IMR-90 (cell line): ENCODE measurements around the gene LIX1. TPM values are rescaled to one million over a fixed set of nuclear protein-coding genes. Genes with fewer than 3 reads are reported as not detected.

Experiments
- ATAC-seq: fragments of 200-7000 bp; cut with Tn5 transposase; 2 replicates; pipeline ENCODE4 v1.9.1; 2020; ENCODE audit warnings: low read depth, mild to moderate bottlenecking, moderate library complexity
- BruUV-seq: library from RNA; stranded (reverse); fragments of 400-500 nt; replicated peaks from 2 replicates; lab custom pipeline; 2021; lab: Mats Ljungman, UMichigan
- CTCF ChIA-PET: fragments of 300-600 bp; formaldehyde crosslinking; extraction: SDS; loops from one replicate; lab custom pipeline; 2021; ENCODE audit warnings: antibody characterized with exemption; lab: Yijun Ruan, JAX
- POLR2A ChIA-PET: fragments of 300-600 bp; sonication (Branson Sonifier 250); formaldehyde crosslinking; loops from one replicate; lab custom pipeline; 2022; ENCODE audit warnings: antibody characterized with exemption; ENCODE audit not compliant: unreplicated experiment; lab: Charles Lee
- DNase-seq: peaks from one replicate; pipeline ENCODE4 v3.0.0; 2013
- H2AFZ ChIP-seq: replicated peaks from 2 replicates; pipeline ENCODE3; 2013; ENCODE audit warnings: low read length, mild to moderate bottlenecking; ENCODE audit not compliant: poor library complexity
- H2AK5ac ChIP-seq: 2 replicates; pipeline ENCODE4 v1.6.1; 2013; ENCODE audit warnings: low read depth, low read length, inconsistent platforms
- H2AK9ac ChIP-seq: replicated peaks from 2 replicates; pipeline ENCODE3; 2013; ENCODE audit warnings: mild to moderate bottlenecking, low read depth, low read length, moderate library complexity; ENCODE audit not compliant: poor library complexity
- H2BK120ac ChIP-seq: 2 replicates; pipeline ENCODE4 v1.6.1; 2013; ENCODE audit warnings: low read depth, low read length, inconsistent platforms
- H2BK15ac ChIP-seq: 3 replicates; pipeline ENCODE4 v1.6.1; 2013; ENCODE audit warnings: low read depth, low read length, inconsistent platforms
- H2BK20ac ChIP-seq: 2 replicates; pipeline ENCODE4 v1.6.1; 2013; ENCODE audit warnings: low read depth, mild to moderate bottlenecking, inconsistent platforms, low read length, moderate library complexity
- H2BK5ac ChIP-seq: 2 replicates; pipeline ENCODE4 v1.6.1; 2013; ENCODE audit warnings: mild to moderate bottlenecking, low read depth, low read length, inconsistent platforms; ENCODE audit not compliant: poor library complexity, severe bottlenecking
- H3K14ac ChIP-seq: replicated peaks from 2 replicates; pipeline ENCODE4 v1.6.1; 2013; ENCODE audit warnings: low read depth, low read length, inconsistent platforms
- H3K18ac ChIP-seq: 2 replicates; pipeline ENCODE4 v1.6.1; 2013; ENCODE audit warnings: low read depth, low read length, control low read depth
- H3K23ac ChIP-seq: 2 replicates; pipeline ENCODE4 v1.6.1; 2013; ENCODE audit warnings: low read depth, low read length, inconsistent platforms
- H3K27ac ChIP-seq: 2 replicates; pipeline ENCODE4 v1.5.1; 2013; ENCODE audit warnings: mild to moderate bottlenecking, control low read depth, low read length; ENCODE audit not compliant: insufficient read depth
- H3K27me3 ChIP-seq: 2 replicates; pipeline ENCODE4 v1.6.1; 2013; ENCODE audit warnings: low read length; ENCODE audit not compliant: control insufficient read depth, insufficient read depth
- H3K36me3 ChIP-seq: 2 replicates; pipeline ENCODE4 v1.6.1; 2013; ENCODE audit warnings: low read length, mixed read lengths; ENCODE audit not compliant: control insufficient read depth, insufficient read depth
- H3K4ac ChIP-seq: 2 replicates; pipeline ENCODE4 v1.6.1; 2013; ENCODE audit warnings: low read depth, low read length, inconsistent platforms
- H3K4me1 ChIP-seq: 2 replicates; pipeline ENCODE4 v1.6.1; 2013; ENCODE audit warnings: low read length, mixed read lengths; ENCODE audit not compliant: control insufficient read depth, insufficient read depth
- H3K4me2 ChIP-seq: 2 replicates; pipeline ENCODE4 v1.6.1; 2013; ENCODE audit warnings: low read depth, mild to moderate bottlenecking, control low read depth, low read length, moderate library complexity
- H3K4me3 ChIP-seq: 2 replicates; pipeline ENCODE4 v1.5.1; 2013; ENCODE audit warnings: low read depth, mild to moderate bottlenecking, control low read depth, low read length, moderate library complexity; ENCODE audit not compliant: insufficient read depth
- H3K56ac ChIP-seq: 2 replicates; pipeline ENCODE4 v1.6.1; 2013; ENCODE audit warnings: low read length, inconsistent platforms; ENCODE audit not compliant: insufficient read depth; ENCODE audit errors: extremely low read depth
- H3K79me1 ChIP-seq, 2 experiments: 2 replicates each; pipeline ENCODE4 v1.6.1; 2013; ENCODE audit warnings: low read length in 2 of 2, inconsistent platforms in 1 of 2, low read depth in 1 of 2
- H3K9ac ChIP-seq: 2 replicates; pipeline ENCODE4 v1.6.1; 2013; ENCODE audit warnings: low read depth, low read length, control low read depth
- H3K9me1 ChIP-seq: 2 replicates; pipeline ENCODE4 v1.6.1; 2013; ENCODE audit warnings: low read length, inconsistent platforms; ENCODE audit not compliant: insufficient read depth
- H3K9me3 ChIP-seq: 2 replicates; pipeline ENCODE4 v1.6.1; 2013; ENCODE audit warnings: low read length; ENCODE audit not compliant: control insufficient read depth, insufficient read depth
- H4K20me1 ChIP-seq: 2 replicates; pipeline ENCODE4 v1.6.1; 2013; ENCODE audit warnings: low read length, inconsistent platforms; ENCODE audit not compliant: insufficient read depth
- H4K5ac ChIP-seq: 2 replicates; pipeline ENCODE4 v1.6.1; 2013; ENCODE audit warnings: mild to moderate bottlenecking, low read depth, low read length, control low read depth
- H4K8ac ChIP-seq, 2 experiments: 2 replicates each; pipeline ENCODE4 v1.6.1; 2013; ENCODE audit warnings: low read depth in 2 of 2, low read length in 2 of 2, control low read depth in 1 of 2, inconsistent platforms in 1 of 2
- H4K91ac ChIP-seq: 2 replicates; pipeline ENCODE4 v1.6.1; 2013; ENCODE audit warnings: low read depth, low read length, inconsistent platforms; ENCODE audit not compliant: insufficient read depth
- MAFK ChIP-seq: IDR thresholded peaks from 2 replicates; pipeline ENCODE4 v1.6.1; 2012; ENCODE audit warnings: low read depth, low read length, improper control_type of control experiment
- WGBS, 2 experiments: methylation state at CpG; one replicate each; pipeline versions ENCODE4 v1.1.5 to v1.1.7; 2013; ENCODE audit warnings: missing lambda C conversion rate in 2 of 2; ENCODE audit not compliant: insufficient read length in 1 of 2; ENCODE audit errors: extremely low coverage in 2 of 2; 5-methylcytosine and 5-hydroxymethylcytosine counted together
- dilution Hi-C: fragments of 300-500 bp; cut with HindIII; formaldehyde crosslinking; loops from one replicate; pipeline ENCODE4 v1.14.3; 2018; ENCODE audit warnings: low sequenced_read_pairs; ENCODE audit not compliant: unreplicated experiment
- in situ Hi-C: fragments of 300-500 bp; cut with MboI; formaldehyde crosslinking; loops from 3 replicates; pipeline ENCODE4 v1.14.3; 2019; ENCODE audit warnings: low sequenced_read_pairs, inconsistent platforms, mixed read lengths
- intact Hi-C: fragments of 100-400 bp; cut with micrococcal nuclease; formaldehyde crosslinking; loops from 2 replicates; pipeline ENCODE4 v1.10.0; 2022
- polyA plus RNA-seq, 3 experiments: library from polyadenylated mRNA; depleted of rRNA; stranded (reverse); fragments of >200 nt; gene quantifications; 2 replicates each; pipeline ENCODE4 v1.2.3, GENCODE V29; 2012; ENCODE audit warnings: low replicate concordance in 1 of 3
- total RNA-seq: library from RNA; depleted of rRNA; stranded (reverse); fragments of >200 nt; gene quantifications from 2 replicates; pipeline ENCODE4 v1.2.3, GENCODE V29; 2012

The LIX1 gene
- total and polyA plus RNA-seq, 2 of the 4 experiments (the other 2 are of a cell fraction), result not detected

DNA sequence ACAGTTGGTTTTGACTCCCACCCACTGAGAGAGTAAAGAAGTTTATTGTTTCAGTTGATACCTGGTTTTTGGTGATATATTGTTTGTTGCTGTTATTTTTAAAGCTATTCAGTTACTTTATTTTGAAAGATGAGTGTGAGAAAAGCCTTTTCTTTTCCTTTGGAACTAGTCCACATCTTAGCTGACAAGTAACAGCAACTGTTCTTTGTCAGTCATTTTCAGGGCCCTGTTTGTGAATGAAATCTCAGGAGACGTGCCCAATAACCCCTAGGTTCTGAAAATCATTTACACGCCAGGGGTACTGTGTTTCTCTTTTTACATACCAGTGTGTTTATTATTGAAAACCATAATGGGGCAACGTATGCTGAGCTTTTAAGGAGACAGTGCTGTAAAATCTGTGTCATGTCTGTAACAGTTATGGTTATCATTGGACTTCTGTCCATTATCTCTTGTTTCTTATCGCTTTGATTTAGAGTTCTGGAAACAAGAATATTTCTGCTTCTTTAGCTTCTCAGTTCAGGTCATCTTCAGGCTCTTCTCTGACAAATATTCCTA is 75.0 kb downstream of the LIX1 start:
- no peak overlapping the region for H2AFZ ChIP-seq
- intact Hi-C loops (no loop called here), dilution Hi-C loops (no loop called here), in situ Hi-C loops (no loop called here)
- H3K4me2 ChIP-seq, result no peak overlapping the region
- no peaks in the 10 kb centered on the region for H3K9me3 ChIP-seq
- no peak overlapping the region for H2AK9ac ChIP-seq
- no peak for TF ChIP-seq MAFK
- no TSS peak for BruUV-seq
- no peak overlapping the region for H2BK5ac ChIP-seq
- WGBS, 2 experiments, result no CpG with 5 or more reads among the region's 4 CpGs
- DNase-seq (no peak), ATAC-seq (no peak)
- H4K20me1 ChIP-seq, result no peaks in the 10 kb centered on the region
- no peak overlapping the region for H3K27ac ChIP-seq
- H3K18ac ChIP-seq, result no peak overlapping the region
- ChIA-PET POLR2A (no interaction called here), CTCF (no interaction called here)
- H4K91ac ChIP-seq, result no peak overlapping the region
- H3K36me3 ChIP-seq, result no peaks in the 10 kb centered on the region
- no peak overlapping the region for H3K23ac ChIP-seq
- no peak overlapping the region for H3K14ac ChIP-seq
- no peaks in the 10 kb centered on the region for H3K79me1 ChIP-seq
- H3K9me1 ChIP-seq, result no peaks in the 10 kb centered on the region
- H3K56ac ChIP-seq, result no peak overlapping the region
- H2BK15ac ChIP-seq, result no peak overlapping the region
- no peak overlapping the region for H4K5ac ChIP-seq
- no peaks in the 10 kb centered on the region for H3K4me1 ChIP-seq
- no peak overlapping the region for H2BK120ac ChIP-seq
- H2BK20ac ChIP-seq, result no peak overlapping the region
- peaks cover 8% of the 10 kb centered on the region for H3K27me3 ChIP-seq
- no peak overlapping the region for H3K4ac ChIP-seq
- H3K4me3 ChIP-seq, result no peak overlapping the region
- H3K9ac ChIP-seq, result no peak overlapping the region
- no peak overlapping the region for H4K8ac ChIP-seq
- H2AK5ac ChIP-seq, result no peak overlapping the region
